Endothelial cell of umbilical vein (primary cell): Measurements from ENCODE around the gene TP73. TPM values are rescaled to one million over a fixed set of nuclear protein-coding genes. Genes with fewer than 3 reads are reported as not detected.

ENCODE experiments used
- BruUV-seq: library from RNA; stranded (reverse); fragments of 400-500 nt; replicated peaks from 2 replicates; lab custom pipeline; 2021; lab: Mats Ljungman, UMichigan
- CTCF ChIA-PET: fragments of 300-600, 350-600 bp; sonication (Branson Sonifier 250); formaldehyde crosslinking; loops from one replicate; lab custom pipeline; 2021; ENCODE audit warnings: antibody characterized with exemption, inconsistent platforms; lab: Charles Lee
- POLR2A ChIA-PET: fragments of 300-600, 350-600 bp; sonication (Branson Sonifier 250); formaldehyde crosslinking; loops from one replicate; lab custom pipeline; 2021; ENCODE audit warnings: antibody characterized with exemption, inconsistent platforms; lab: Charles Lee
- DNase-seq: peaks from one replicate; pipeline ENCODE4 v3.0.0-alpha.2; 2011; ENCODE audit warnings: low read depth, low spot score
- FAIRE-seq: peaks from 2 replicates; lab custom pipeline; 2011; peaks lifted over from hg19 to GRCh38; lab: Jason Lieb, UNC
- H2AFZ ChIP-seq: 2 replicates; pipeline ENCODE4 v1.6.0; 2012; ENCODE audit warnings: low read depth, low read length, control low read depth, inconsistent platforms
- H3K27ac ChIP-seq: 2 replicates; pipeline ENCODE4 v1.5.1; 2011; ENCODE audit warnings: low read depth, mild to moderate bottlenecking, control low read depth, low read length, moderate library complexity; ENCODE audit not compliant: insufficient read depth
- H3K27me3 ChIP-seq, 2 experiments: 2 replicates each; pipeline versions ENCODE4 v1.6.0 to v1.6.1; 2011; ENCODE audit warnings: low read length in 2 of 2, mixed read lengths in 1 of 2; ENCODE audit not compliant: control insufficient read depth in 2 of 2, insufficient read depth in 2 of 2
- H3K36me3 ChIP-seq, 2 experiments: 2 replicates in 1 of 2; 3 replicates in 1 of 2; pipeline ENCODE4 v1.5.1; 2011; ENCODE audit warnings: low read length in 2 of 2, mild to moderate bottlenecking in 1 of 2, moderate library complexity in 1 of 2; ENCODE audit not compliant: control insufficient read depth in 2 of 2, insufficient read depth in 2 of 2; ENCODE audit errors: extremely low read depth in 1 of 2
- H3K4me1 ChIP-seq: 3 replicates; pipeline ENCODE4 v1.5.1; 2011; ENCODE audit warnings: mild to moderate bottlenecking, low read length; ENCODE audit not compliant: control insufficient read depth, insufficient read depth; ENCODE audit errors: extremely low read depth
- H3K4me2 ChIP-seq: 2 replicates; pipeline ENCODE4 v1.6.1; 2011; ENCODE audit warnings: low read length, control low read depth, mixed read lengths; ENCODE audit not compliant: insufficient read depth
- H3K4me3 ChIP-seq, 3 experiments: fragments of 200-600 bp in 1 of 3; sonication (generic), shearing (Covaris generic) in 1 of 3; replicated peaks in 1 of 3; 2 replicates each; pipeline ENCODE4 v1.5.1; 2011 to 2016; ENCODE audit warnings: control low read depth in 3 of 3, low read length in 3 of 3, mild to moderate bottlenecking in 2 of 3, inconsistent platforms in 1 of 3, low read depth in 1 of 3, moderate library complexity in 1 of 3; ENCODE audit not compliant: insufficient read depth in 1 of 3
- H3K79me2 ChIP-seq: 2 replicates; pipeline ENCODE4 v1.6.0; 2012; ENCODE audit warnings: low read length, inconsistent platforms; ENCODE audit not compliant: control insufficient read depth, insufficient read depth
- H3K9ac ChIP-seq: replicated peaks from 2 replicates; pipeline ENCODE3; 2011; ENCODE audit warnings: low read length, control low read depth; ENCODE audit not compliant: insufficient read depth; ENCODE audit errors: extremely low read depth
- H3K9me1 ChIP-seq: replicated peaks from 3 replicates; pipeline ENCODE4 v1.6.0; 2011; ENCODE audit warnings: mild to moderate bottlenecking, low read length; ENCODE audit not compliant: control insufficient read depth, insufficient read depth; ENCODE audit errors: extremely low read depth
- H3K9me3 ChIP-seq: replicated peaks from 2 replicates; pipeline ENCODE4 v1.5.1; 2012; ENCODE audit warnings: low read length, inconsistent platforms; ENCODE audit not compliant: control insufficient read depth, insufficient read depth
- H4K20me1 ChIP-seq: replicated peaks from 2 replicates; pipeline ENCODE3; 2011; ENCODE audit warnings: mild to moderate bottlenecking, low read length; ENCODE audit not compliant: control insufficient read depth, insufficient read depth; ENCODE audit errors: extremely low read depth
- CTCF ChIP-seq, 2 donors: IDR thresholded peaks; 1 replicate in 1 of 2; 2 replicates in 1 of 2; pipeline ENCODE4 v1.5.1; 2011; ENCODE audit warnings: low read length in 2 of 2, mild to moderate bottlenecking in 2 of 2, moderate library complexity in 2 of 2, control low read depth in 1 of 2, inconsistent platforms in 1 of 2, low read depth in 1 of 2; ENCODE audit not compliant: insufficient read depth in 1 of 2; ENCODE audit errors: extremely low read depth in 1 of 2
- EZH2 ChIP-seq: IDR thresholded peaks from 2 replicates; pipeline ENCODE4 v1.6.1; 2012; ENCODE audit warnings: borderline replicate concordance, low read depth, mild to moderate bottlenecking, moderate library complexity, low read length, inconsistent platforms; ENCODE audit not compliant: severe bottlenecking
- FOS ChIP-seq: IDR thresholded peaks from 2 replicates; pipeline ENCODE4 v1.6.1; 2011; ENCODE audit warnings: mild to moderate bottlenecking, low read length, moderate library complexity, borderline replicate concordance; ENCODE audit not compliant: insufficient read depth
- GATA2 ChIP-seq: IDR thresholded peaks from 2 replicates; pipeline ENCODE4 v1.7.0; 2011; ENCODE audit warnings: low read depth, mild to moderate bottlenecking, moderate library complexity, mixed read lengths, low read length; ENCODE audit not compliant: insufficient read length, insufficient read depth
- JUN ChIP-seq: IDR thresholded peaks from 2 replicates; pipeline ENCODE4 v1.6.1; 2011; ENCODE audit warnings: borderline replicate concordance, low read depth; ENCODE audit not compliant: insufficient read length, insufficient read depth
- MYC ChIP-seq: IDR thresholded peaks from one replicate; pipeline ENCODE4 v1.6.1; 2011; ENCODE audit warnings: mild to moderate bottlenecking, low read depth, low read length
- POLR2A ChIP-seq: IDR thresholded peaks from 2 replicates; pipeline ENCODE4 v1.6.1; 2012; ENCODE audit warnings: low read depth, mild to moderate bottlenecking, control low read depth, low read length
- POLR2AphosphoS5 ChIP-seq: IDR thresholded peaks from 2 replicates; pipeline ENCODE4 v1.6.1; 2012; ENCODE audit warnings: low read depth, mild to moderate bottlenecking, control low read depth, low read length, moderate library complexity; ENCODE audit not compliant: insufficient read depth
- dilution Hi-C: fragments of 300-500 bp; cut with MboI; formaldehyde crosslinking; loops from one replicate; pipeline ENCODE4 v1.15.0; 2019; ENCODE audit warnings: low sequenced_read_pairs; ENCODE audit not compliant: extremely low pct_ligation_motif_present
- intact Hi-C: fragments of 100-400 bp; cut with micrococcal nuclease; formaldehyde crosslinking; loops from one replicate; pipeline ENCODE4 v1.10.0; 2022
- polyA plus RNA-seq, 4 experiments: library from polyadenylated mRNA; depleted of rRNA in 3 of 4; stranded (reverse) in 3 of 4; unstranded in 1 of 4; fragments of >200 nt; gene quantifications; 2 replicates each; pipeline versions ENCODE4 v1.2.1 to v1.2.3, GENCODE V29; 2011 to 2012; ENCODE audit warnings: missing spikeins in 1 of 4
- total RNA-seq: library from RNA; stranded (reverse); gene quantifications from 2 replicates; pipeline ENCODE4 v1.2.3, GENCODE V29; 2021
- TF ChIP-seq, protein P1 (sequence below): IDR thresholded peaks from 2 replicates; pipeline ENCODE4 v1.6.1; 2011; ENCODE audit not compliant: insufficient read depth, insufficient read length

Gene TP73
- total and polyA plus RNA-seq, 2 donors (not counting 3 experiments of a cell fraction or from before 2014, with no cell fraction given): 0.03 to 0.15 TPM

DNA sequence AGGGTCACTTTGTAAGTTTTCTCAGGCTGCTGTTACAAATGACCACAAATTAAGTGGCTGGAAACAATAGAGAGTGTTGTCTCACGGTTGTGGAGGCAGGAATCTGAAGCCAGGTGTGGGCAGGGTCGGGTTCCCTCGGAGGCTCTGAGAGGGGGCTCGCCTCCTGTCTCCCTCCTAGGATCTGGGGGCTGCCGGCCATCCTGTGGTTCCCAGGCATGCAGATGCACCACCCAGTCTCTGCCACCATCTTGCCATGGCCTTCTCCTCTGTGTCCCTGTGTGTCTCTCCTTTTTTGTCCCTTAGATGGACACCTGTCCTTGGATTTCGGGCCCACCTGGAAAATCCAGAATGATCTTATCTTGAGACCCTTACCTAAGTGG lies 4.8 kb downstream of the TP73 start:
- POLR2A ChIA-PET: no interaction called here

More for the DNA sequence above, 4.8 kb downstream of the TP73 start:
- TF ChIP-seq POLR2AphosphoS5: no peak
- TF ChIP-seq JUN: no peak
- TF ChIP-seq POLR2A: no peak
- no peak for TF ChIP-seq EZH2
- TF ChIP-seq MYC: no peak
- TF ChIP-seq, protein P1, sequence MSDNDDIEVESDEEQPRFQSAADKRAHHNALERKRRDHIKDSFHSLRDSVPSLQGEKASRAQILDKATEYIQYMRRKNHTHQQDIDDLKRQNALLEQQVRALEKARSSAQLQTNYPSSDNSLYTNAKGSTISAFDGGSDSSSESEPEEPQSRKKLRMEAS: no peak
- TF ChIP-seq FOS: no peak
- TF ChIP-seq GATA2: no peak
- TF ChIP-seq CTCF (IDR thresholded peaks at IDR 0.05; ENCODE audit: extremely low read depth in 1 of 2, insufficient read depth in 1 of 2, low read depth in 1 of 2, low read length in 2 of 2): no peak
- Histone ChIP-seq H3K79me2 (no peaks in the 10 kb centered on the region), H3K9me3 (no peaks in the 10 kb centered on the region), H3K9me1 (no peaks in the 10 kb centered on the region), H3K4me3 (no peak overlapping the region), H3K4me1 (no peaks in the 10 kb centered on the region), H3K27ac (no peak overlapping the region), H3K4me2 (no peak overlapping the region), H4K20me1 (no peaks in the 10 kb centered on the region), H3K36me3 (no peaks in the 10 kb centered on the region), H2AFZ (no peak overlapping the region), H3K9ac (no peak overlapping the region), H3K27me3 (peaks cover 15 to 42% of the 10 kb centered on the region in 2 experiments)
- DNase-seq: no peak
- CTCF ChIA-PET: interaction anchor here (1.3 to 1.4 kb wide), 2 partner anchors 8 to 10 kb away, joined by 3 read pairs; no protein-coding TSS in a partner anchor
- dilution Hi-C loops: no loop called here
- intact Hi-C loops: no loop called here
- FAIRE-seq: no peak
- no TSS peak for BruUV-seq
